ENCODE results near the gene SREBF2. TPM values are rescaled to one million over a fixed set of nuclear protein-coding genes. Genes with fewer than 3 reads are reported as not detected.

The SREBF2 gene
- polyA plus RNA-seq, 2 of the 4 experiments (the other 2 are of a cell fraction): 19.4 to 30.8 TPM

DNA sequence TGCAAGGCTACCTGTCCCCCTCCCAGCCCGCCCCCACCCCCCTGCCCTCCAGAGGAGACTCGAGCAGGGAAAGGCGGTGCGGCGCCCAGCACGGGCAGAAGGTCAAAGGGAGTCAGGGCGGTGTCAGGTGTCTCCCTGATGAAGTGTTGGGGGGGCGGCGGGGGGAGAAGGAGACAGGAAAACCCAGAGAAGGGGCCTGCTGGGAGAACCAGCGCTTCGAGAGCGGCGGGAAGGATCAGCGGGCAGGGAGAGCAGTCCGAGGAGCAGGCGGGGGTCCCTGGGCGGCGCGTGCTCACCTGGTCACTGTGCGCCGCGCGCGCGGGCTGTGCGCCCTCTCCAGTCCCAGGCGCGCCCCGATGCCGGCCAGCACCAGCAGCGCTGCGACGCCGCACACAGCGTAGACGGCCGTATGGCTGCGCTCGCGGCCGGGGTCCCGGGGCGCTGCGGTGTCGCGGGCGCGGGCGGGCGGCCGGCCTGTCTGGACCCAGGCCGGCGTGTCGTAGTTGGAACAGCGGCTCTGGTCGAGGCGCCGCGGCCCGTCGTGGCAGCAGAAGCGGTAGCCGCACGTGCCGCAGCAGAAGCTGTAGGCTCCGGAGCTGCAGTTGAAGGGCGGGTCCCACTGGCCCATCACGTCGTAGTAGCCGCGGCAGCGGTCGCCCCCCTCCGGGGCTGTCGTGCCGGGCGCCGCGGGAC is 81.1 kb downstream of the SREBF2 start (continued):
- TF ChIP-seq, protein P1, sequence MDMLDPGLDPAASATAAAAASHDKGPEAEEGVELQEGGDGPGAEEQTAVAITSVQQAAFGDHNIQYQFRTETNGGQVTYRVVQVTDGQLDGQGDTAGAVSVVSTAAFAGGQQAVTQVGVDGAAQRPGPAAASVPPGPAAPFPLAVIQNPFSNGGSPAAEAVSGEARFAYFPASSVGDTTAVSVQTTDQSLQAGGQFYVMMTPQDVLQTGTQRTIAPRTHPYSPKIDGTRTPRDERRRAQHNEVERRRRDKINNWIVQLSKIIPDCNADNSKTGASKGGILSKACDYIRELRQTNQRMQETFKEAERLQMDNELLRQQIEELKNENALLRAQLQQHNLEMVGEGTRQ (IDR thresholded peaks at IDR 0.05): no peak
- TF ChIP-seq, protein P2, sequence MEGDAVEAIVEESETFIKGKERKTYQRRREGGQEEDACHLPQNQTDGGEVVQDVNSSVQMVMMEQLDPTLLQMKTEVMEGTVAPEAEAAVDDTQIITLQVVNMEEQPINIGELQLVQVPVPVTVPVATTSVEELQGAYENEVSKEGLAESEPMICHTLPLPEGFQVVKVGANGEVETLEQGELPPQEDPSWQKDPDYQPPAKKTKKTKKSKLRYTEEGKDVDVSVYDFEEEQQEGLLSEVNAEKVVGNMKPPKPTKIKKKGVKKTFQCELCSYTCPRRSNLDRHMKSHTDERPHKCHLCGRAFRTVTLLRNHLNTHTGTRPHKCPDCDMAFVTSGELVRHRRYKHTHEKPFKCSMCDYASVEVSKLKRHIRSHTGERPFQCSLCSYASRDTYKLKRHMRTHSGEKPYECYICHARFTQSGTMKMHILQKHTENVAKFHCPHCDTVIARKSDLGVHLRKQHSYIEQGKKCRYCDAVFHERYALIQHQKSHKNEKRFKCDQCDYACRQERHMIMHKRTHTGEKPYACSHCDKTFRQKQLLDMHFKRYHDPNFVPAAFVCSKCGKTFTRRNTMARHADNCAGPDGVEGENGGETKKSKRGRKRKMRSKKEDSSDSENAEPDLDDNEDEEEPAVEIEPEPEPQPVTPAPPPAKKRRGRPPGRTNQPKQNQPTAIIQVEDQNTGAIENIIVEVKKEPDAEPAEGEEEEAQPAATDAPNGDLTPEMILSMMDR (IDR thresholded peaks at IDR 0.05): no peak
- TF ChIP-seq POLR2AphosphoS2 (conservative IDR thresholded peaks at IDR 0.05; ENCODE audit: low read length) (no peak), CHD4 (IDR thresholded peaks at IDR 0.05; ENCODE audit: borderline replicate concordance) (no peak), JUN (IDR thresholded peaks at IDR 0.05) (no peak), NFE2L2 (conservative IDR thresholded peaks at IDR 0.05; ENCODE audit: low read length) (no peak), RNF2 (IDR thresholded peaks at IDR 0.05; ENCODE audit: borderline replicate concordance, low read depth) (no peak)

DNA sequence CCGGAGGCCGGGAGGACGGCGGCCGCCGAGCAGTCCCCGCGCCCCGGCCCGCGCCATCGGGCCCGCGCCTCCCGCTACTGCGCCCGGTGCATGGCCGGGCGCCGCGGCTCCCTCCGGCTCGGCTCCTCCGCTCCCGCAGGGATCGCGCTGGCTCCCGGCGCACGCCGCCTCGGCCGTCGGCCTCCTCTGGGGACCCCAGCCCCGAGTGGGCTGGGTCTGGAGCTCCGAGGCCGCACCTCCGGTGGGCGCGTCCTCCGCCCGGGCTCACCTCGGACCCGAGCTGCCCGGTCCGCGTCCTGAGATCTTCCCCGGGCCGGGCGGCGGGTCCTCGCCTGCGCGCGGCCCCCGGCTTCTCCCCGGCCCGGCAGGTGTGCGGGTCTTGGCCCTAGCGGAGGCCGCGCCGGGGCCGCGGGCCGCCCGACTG is 81.7 kb downstream of the SREBF2 start:
- ChIA-PET CTCF (interaction anchor here (0.6 to 2.7 kb wide), 3 partner anchors 12 to 784 kb away, joined by 3 to 15 read pairs (median 3); partner anchors contain the start of gene TNFRSF13C), POLR2A (no interaction called here)
- DNase-seq (ENCODE audit: low read depth in 1 of 2, low spot score in 1 of 2): no peak
- Histone ChIP-seq H3K9me3 (no peaks in the 10 kb centered on the region), H3K4me1 (peaks cover 4% of the 10 kb centered on the region; the same call in 2 of the 3 replicates), H3K27ac (peak overlapping the region; percentile 46 to 80; a peak in 4 of 6 replicates), H3K4me2 (peak overlapping the region; percentile 90), H3K4me3 (peak overlapping the region; percentile 63)
- no peak for FAIRE-seq
- ATAC-seq: peak; percentile 7 to 22; a peak in 2 of 6 replicates
- no CpG with 5 or more reads among the region's 67 CpGs for WGBS (ENCODE audit: missing lambda C conversion rate)
- TF ChIP-seq MAFK (IDR thresholded peaks at IDR 0.05; ENCODE audit: partially characterized antibody) (no peak), CEBPB (IDR thresholded peaks at IDR 0.05) (no peak), JUNB (IDR thresholded peaks at IDR 0.05) (no peak), JUN (IDR thresholded peaks at IDR 0.05) (no peak), PHF8 (IDR thresholded peaks at IDR 0.05; ENCODE audit: borderline replicate concordance, low read depth) (no peak), FOSL2 (IDR thresholded peaks at IDR 0.05) (no peak), FOSL2 (CRISPR knock-in tag; IDR thresholded peaks at IDR 0.05) (no peak), POLR2A (IDR thresholded peaks at IDR 0.05; ENCODE audit: low read length) (no peak), GATA3 (IDR thresholded peaks at IDR 0.05; ENCODE audit: borderline replicate concordance) (no peak), EHF (CRISPR knock-in tag; IDR thresholded peaks at IDR 0.05) (no peak), ZNF302 (CRISPR knock-in tag; IDR thresholded peaks at IDR 0.05) (no peak), HOXB13 (CRISPR knock-in tag; IDR thresholded peaks at IDR 0.05; ENCODE audit: low read depth) (no peak)
- TF ChIP-seq, protein P1 (IDR thresholded peaks at IDR 0.05): no peak
- TF ChIP-seq, protein P3, sequence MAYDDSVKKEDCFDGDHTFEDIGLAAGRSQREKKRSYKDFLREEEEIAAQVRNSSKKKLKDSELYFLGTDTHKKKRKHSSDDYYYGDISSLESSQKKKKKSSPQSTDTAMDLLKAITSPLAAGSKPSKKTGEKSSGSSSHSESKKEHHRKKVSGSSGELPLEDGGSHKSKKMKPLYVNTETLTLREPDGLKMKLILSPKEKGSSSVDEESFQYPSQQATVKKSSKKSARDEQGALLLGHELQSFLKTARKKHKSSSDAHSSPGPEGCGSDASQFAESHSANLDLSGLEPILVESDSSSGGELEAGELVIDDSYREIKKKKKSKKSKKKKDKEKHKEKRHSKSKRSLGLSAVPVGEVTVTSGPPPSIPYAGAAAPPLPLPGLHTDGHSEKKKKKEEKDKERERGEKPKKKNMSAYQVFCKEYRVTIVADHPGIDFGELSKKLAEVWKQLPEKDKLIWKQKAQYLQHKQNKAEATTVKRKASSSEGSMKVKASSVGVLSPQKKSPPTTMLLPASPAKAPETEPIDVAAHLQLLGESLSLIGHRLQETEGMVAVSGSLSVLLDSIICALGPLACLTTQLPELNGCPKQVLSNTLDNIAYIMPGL (CRISPR knock-in tag; IDR thresholded peaks at IDR 0.05; ENCODE audit: borderline replicate concordance): no peak
- TF ChIP-seq, protein P2 (IDR thresholded peaks at IDR 0.05): no peak
- TF ChIP-seq, protein P4, sequence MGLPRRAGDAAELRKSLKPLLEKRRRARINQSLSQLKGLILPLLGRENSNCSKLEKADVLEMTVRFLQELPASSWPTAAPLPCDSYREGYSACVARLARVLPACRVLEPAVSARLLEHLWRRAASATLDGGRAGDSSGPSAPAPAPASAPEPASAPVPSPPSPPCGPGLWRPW (IDR thresholded peaks at IDR 0.05): no peak
- TF ChIP-seq, protein P5, sequence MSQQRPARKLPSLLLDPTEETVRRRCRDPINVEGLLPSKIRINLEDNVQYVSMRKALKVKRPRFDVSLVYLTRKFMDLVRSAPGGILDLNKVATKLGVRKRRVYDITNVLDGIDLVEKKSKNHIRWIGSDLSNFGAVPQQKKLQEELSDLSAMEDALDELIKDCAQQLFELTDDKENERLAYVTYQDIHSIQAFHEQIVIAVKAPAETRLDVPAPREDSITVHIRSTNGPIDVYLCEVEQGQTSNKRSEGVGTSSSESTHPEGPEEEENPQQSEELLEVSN (IDR thresholded peaks at IDR 0.05; ENCODE audit: borderline replicate concordance, low read depth): no peak
- TF ChIP-seq, protein P6, sequence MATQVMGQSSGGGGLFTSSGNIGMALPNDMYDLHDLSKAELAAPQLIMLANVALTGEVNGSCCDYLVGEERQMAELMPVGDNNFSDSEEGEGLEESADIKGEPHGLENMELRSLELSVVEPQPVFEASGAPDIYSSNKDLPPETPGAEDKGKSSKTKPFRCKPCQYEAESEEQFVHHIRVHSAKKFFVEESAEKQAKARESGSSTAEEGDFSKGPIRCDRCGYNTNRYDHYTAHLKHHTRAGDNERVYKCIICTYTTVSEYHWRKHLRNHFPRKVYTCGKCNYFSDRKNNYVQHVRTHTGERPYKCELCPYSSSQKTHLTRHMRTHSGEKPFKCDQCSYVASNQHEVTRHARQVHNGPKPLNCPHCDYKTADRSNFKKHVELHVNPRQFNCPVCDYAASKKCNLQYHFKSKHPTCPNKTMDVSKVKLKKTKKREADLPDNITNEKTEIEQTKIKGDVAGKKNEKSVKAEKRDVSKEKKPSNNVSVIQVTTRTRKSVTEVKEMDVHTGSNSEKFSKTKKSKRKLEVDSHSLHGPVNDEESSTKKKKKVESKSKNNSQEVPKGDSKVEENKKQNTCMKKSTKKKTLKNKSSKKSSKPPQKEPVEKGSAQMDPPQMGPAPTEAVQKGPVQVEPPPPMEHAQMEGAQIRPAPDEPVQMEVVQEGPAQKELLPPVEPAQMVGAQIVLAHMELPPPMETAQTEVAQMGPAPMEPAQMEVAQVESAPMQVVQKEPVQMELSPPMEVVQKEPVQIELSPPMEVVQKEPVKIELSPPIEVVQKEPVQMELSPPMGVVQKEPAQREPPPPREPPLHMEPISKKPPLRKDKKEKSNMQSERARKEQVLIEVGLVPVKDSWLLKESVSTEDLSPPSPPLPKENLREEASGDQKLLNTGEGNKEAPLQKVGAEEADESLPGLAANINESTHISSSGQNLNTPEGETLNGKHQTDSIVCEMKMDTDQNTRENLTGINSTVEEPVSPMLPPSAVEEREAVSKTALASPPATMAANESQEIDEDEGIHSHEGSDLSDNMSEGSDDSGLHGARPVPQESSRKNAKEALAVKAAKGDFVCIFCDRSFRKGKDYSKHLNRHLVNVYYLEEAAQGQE (IDR thresholded peaks at IDR 0.05): no peak
- TF ChIP-seq, protein P7, sequence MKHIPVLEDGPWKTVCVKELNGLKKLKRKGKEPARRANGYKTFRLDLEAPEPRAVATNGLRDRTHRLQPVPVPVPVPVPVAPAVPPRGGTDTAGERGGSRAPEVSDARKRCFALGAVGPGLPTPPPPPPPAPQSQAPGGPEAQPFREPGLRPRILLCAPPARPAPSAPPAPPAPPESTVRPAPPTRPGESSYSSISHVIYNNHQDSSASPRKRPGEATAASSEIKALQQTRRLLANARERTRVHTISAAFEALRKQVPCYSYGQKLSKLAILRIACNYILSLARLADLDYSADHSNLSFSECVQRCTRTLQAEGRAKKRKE (CRISPR knock-in tag; IDR thresholded peaks at IDR 0.05; ENCODE audit: low read depth): no peak
